HCT116 (cell line): ENCODE measurements around the gene BRIP1. TPM values are rescaled to one million over a fixed set of nuclear protein-coding genes. Genes with fewer than 3 reads are reported as not detected.

ENCODE experiments used
- ATAC-seq: fragments of 200-7000 bp; cut with Tn5 transposase; 2 replicates; pipeline ENCODE4 v1.9.1; 2020; ENCODE audit warnings: mild to moderate bottlenecking, moderate library complexity
- BruUV-seq: library from RNA; stranded (reverse); fragments of 400-500 nt; replicated peaks from 2 replicates; lab custom pipeline; 2021; lab: Mats Ljungman, UMichigan
- CTCF ChIA-PET: fragments of 300-600 bp; sonication (Branson Sonifier 250); formaldehyde crosslinking; loops from one replicate; lab custom pipeline; 2021; ENCODE audit warnings: antibody characterized with exemption; lab: Charles Lee
- POLR2A ChIA-PET: fragments of 300-600, 350-600 bp; sonication (Branson Sonifier 250); formaldehyde crosslinking; loops from one replicate; lab custom pipeline; 2021; ENCODE audit warnings: antibody characterized with exemption; lab: Charles Lee
- RAD21 ChIA-PET, 2 experiments: fragments of 300-600 bp; sonication (Branson Sonifier 250); formaldehyde crosslinking; loops; one replicate each; lab custom pipeline; 2023; ENCODE audit warnings: low total read pairs in 2 of 2; ENCODE audit not compliant: uncharacterized antibody in 2 of 2, unreplicated experiment in 2 of 2, low non-redundant PET in 1 of 2; lab: Charles Lee
- DNase-seq: peaks from one replicate; pipeline ENCODE4 v3.0.0-alpha.2; 2010; ENCODE audit warnings: low read depth, low spot score
- H2AFZ ChIP-seq: fragments of 200-600 bp; shearing (Covaris generic), sonication (generic); 2 replicates; pipeline ENCODE4 v1.6.1; 2017; ENCODE audit warnings: low read depth, mixed run types, mixed read lengths, antibody characterized with exemption, low read length; ENCODE audit not compliant: poor library complexity, severe bottlenecking
- H3K27ac ChIP-seq: 2 replicates; pipeline ENCODE4 v1.5.1; 2012; ENCODE audit warnings: low read depth, low read length
- H3K27me3 ChIP-seq: fragments of 200-600 bp; sonication (generic); 2 replicates; pipeline ENCODE4 v1.6.1; 2016; ENCODE audit warnings: mixed run types, low read length, mixed read lengths; ENCODE audit not compliant: insufficient read depth
- H3K36me3 ChIP-seq, 2 experiments: fragments of 200-500 bp in 1 of 2; fragments of 200-600 bp in 1 of 2; sonication (Bioruptor generic) in 1 of 2; sonication (generic) in 1 of 2; 2 replicates each; pipeline versions ENCODE4 v1.5.1 to v1.6.1; 2014 to 2016; ENCODE audit warnings: low read length in 2 of 2, inconsistent platforms in 1 of 2, mixed read lengths in 1 of 2, mixed run types in 1 of 2; ENCODE audit not compliant: insufficient read depth in 2 of 2, control insufficient read depth in 1 of 2
- H3K4me1 ChIP-seq, 2 experiments: fragments of 200-600 bp in 1 of 2; sonication (generic) in 1 of 2; 2 replicates each; pipeline versions ENCODE4 v1.5.1 to v1.6.1; 2012 to 2017; ENCODE audit warnings: low read length in 2 of 2, inconsistent platforms in 1 of 2, mild to moderate bottlenecking in 1 of 2, mixed read lengths in 1 of 2, mixed run types in 1 of 2, moderate library complexity in 1 of 2; ENCODE audit not compliant: insufficient read depth in 2 of 2, control insufficient read depth in 1 of 2
- H3K4me2 ChIP-seq: fragments of 200-600 bp; sonication (generic); 2 replicates; pipeline ENCODE4 v1.6.1; 2017; ENCODE audit warnings: mixed run types, low read length, mixed read lengths
- H3K4me3 ChIP-seq, 2 experiments: fragments of 200-600 bp in 1 of 2; sonication (generic) in 1 of 2; replicated peaks in 1 of 2; 2 replicates each; pipeline ENCODE4 v1.5.1; 2011 to 2016; ENCODE audit warnings: low read length in 2 of 2, control low read depth in 1 of 2, low read depth in 1 of 2, mild to moderate bottlenecking in 1 of 2, mixed read lengths in 1 of 2, mixed run types in 1 of 2
- H3K79me2 ChIP-seq: fragments of 200-600 bp; sonication (generic); 2 replicates; pipeline ENCODE4 v1.6.1; 2017; ENCODE audit warnings: mild to moderate bottlenecking, mixed run types, low read length, moderate library complexity, mixed read lengths; ENCODE audit not compliant: insufficient read depth
- H3K9ac ChIP-seq: fragments of 200-600 bp; sonication (generic); 2 replicates; pipeline ENCODE4 v1.6.1; 2016; ENCODE audit warnings: low read length, mixed read lengths
- H3K9me2 ChIP-seq: fragments of 200-600 bp; sonication (generic), shearing (Covaris generic); 2 replicates; pipeline ENCODE4 v1.6.1; 2017; ENCODE audit warnings: mixed run types, mild to moderate bottlenecking, moderate library complexity; ENCODE audit not compliant: insufficient read depth
- H3K9me3 ChIP-seq, 2 experiments: fragments of 200-500 bp in 1 of 2; fragments of 200-600 bp in 1 of 2; sonication (Bioruptor generic) in 1 of 2; sonication (generic) in 1 of 2; 2 replicates each; pipeline ENCODE4 v1.6.1; 2014 to 2017; ENCODE audit warnings: low read length in 2 of 2, mixed read lengths in 2 of 2, inconsistent platforms in 1 of 2, low read depth in 1 of 2, mild to moderate bottlenecking in 1 of 2, mixed run types in 1 of 2, moderate library complexity in 1 of 2; ENCODE audit not compliant: control insufficient read depth in 1 of 2, insufficient read depth in 1 of 2
- H4K20me1 ChIP-seq: fragments of 200-600 bp; sonication (generic), shearing (Covaris generic); 2 replicates; pipeline ENCODE4 v1.6.1; 2017; ENCODE audit warnings: mixed run types, mild to moderate bottlenecking, moderate library complexity; ENCODE audit not compliant: insufficient read depth
- CBX3 ChIP-seq: IDR thresholded peaks from 2 replicates; pipeline ENCODE4 v1.6.1; 2012; ENCODE audit warnings: low read depth
- EGR1 ChIP-seq: IDR thresholded peaks from 2 replicates; pipeline ENCODE4 v1.6.1; 2012; ENCODE audit warnings: low read depth
- ELF1 ChIP-seq: IDR thresholded peaks from 2 replicates; pipeline ENCODE4 v1.6.1; 2012; ENCODE audit warnings: low read depth, borderline replicate concordance
- EZH2phosphoT487 ChIP-seq: fragments of 200-600 bp; IDR thresholded peaks from 2 replicates; pipeline ENCODE4 v1.6.1; 2018; ENCODE audit warnings: antibody characterized with exemption, borderline replicate concordance
- FOSL1 ChIP-seq: IDR thresholded peaks from 2 replicates; pipeline ENCODE4 v1.6.1; 2012; ENCODE audit warnings: low read depth
- JUND ChIP-seq: IDR thresholded peaks from 2 replicates; pipeline ENCODE4 v1.6.1; 2012
- POLR2A ChIP-seq: IDR thresholded peaks from 2 replicates; pipeline ENCODE4 v1.7.0; 2011; ENCODE audit warnings: borderline replicate concordance; ENCODE audit not compliant: insufficient read depth, insufficient read length; ENCODE audit errors: extremely low read depth
- SP1 ChIP-seq: IDR thresholded peaks from 2 replicates; pipeline ENCODE4 v1.6.1; 2012; ENCODE audit warnings: low read depth
- ZFX ChIP-seq: fragments of 450-650 bp; IDR thresholded peaks from 2 replicates; pipeline ENCODE4 v1.6.1; 2017
- ZNF274 ChIP-seq: fragments of 200-500 bp; sonication (Bioruptor generic); IDR thresholded peaks from 2 replicates; pipeline ENCODE4 v1.6.1; 2014; ENCODE audit warnings: mild to moderate bottlenecking, low read depth, low read length, inconsistent platforms
- intact Hi-C: fragments of 100-400 bp; cut with micrococcal nuclease; formaldehyde crosslinking; loops from 2 replicates; pipeline ENCODE4 v1.10.0; 2022
- total RNA-seq: library from RNA; stranded (reverse); gene quantifications from one replicate; pipeline ENCODE4 v1.2.1, GENCODE V29; 2021; ENCODE audit not compliant: unreplicated experiment
- TF ChIP-seq, protein P1 (sequence below), 3 experiments: fragments of 200-600 bp in 1 of 3; sonication (generic) in 1 of 3; IDR thresholded peaks in 2 of 3; conservative IDR thresholded peaks in 1 of 3; 2 replicates each; pipeline ENCODE4 v1.5.1; 2012 to 2017; ENCODE audit warnings: low read depth in 2 of 3, low read length in 2 of 3, antibody characterized with exemption in 1 of 3, borderline replicate concordance in 1 of 3, control low read depth in 1 of 3, mild to moderate bottlenecking in 1 of 3, mixed read lengths in 1 of 3, mixed run types in 1 of 3, moderate library complexity in 1 of 3; ENCODE audit not compliant: insufficient read depth in 1 of 3
- TF ChIP-seq, protein P2 (sequence below): IDR thresholded peaks from 2 replicates; pipeline ENCODE4 v1.6.1; 2012
- TF ChIP-seq, protein P3 (sequence below): IDR thresholded peaks from 2 replicates; pipeline ENCODE4 v1.6.1; 2012
- TF ChIP-seq, protein P4 (sequence below): IDR thresholded peaks from 2 replicates; pipeline ENCODE4 v1.6.1; 2012; ENCODE audit warnings: low read depth

Gene BRIP1
- total RNA-seq, 1 experiment from 2014 or later: 22.2 TPM

DNA sequence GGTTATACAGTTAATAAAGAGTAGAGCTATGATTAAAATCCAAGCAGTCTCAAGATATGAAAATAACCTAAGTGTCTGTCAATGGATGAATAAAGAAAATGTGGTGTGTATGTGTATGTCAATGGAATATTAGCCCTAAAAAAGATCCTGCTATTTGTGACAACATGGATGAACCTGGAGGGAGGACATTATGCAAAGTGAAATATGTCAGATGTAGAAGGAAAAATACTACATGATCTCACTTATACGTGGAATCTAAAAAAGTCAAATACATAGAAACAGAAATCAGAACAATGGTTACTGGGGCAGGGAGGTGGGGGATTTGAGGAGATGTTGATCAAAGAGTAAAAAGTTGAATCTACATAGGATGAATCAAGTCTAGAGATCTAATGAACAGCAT, 20.4 kb downstream of the BRIP1 start:
- BruUV-seq: no TSS peak
- no peaks in the 10 kb centered on the region for H4K20me1 ChIP-seq
- CTCF ChIA-PET: interaction anchor here (1.1 to 2.2 kb wide), 2 partner anchors 267 to 426 kb away, joined by 3 to 7 read pairs; no protein-coding TSS in a partner anchor
- RAD21 ChIA-PET: no interaction called here
- POLR2A ChIA-PET: no interaction called here
- no peak for ATAC-seq
- H2AFZ ChIP-seq: no peak overlapping the region
- H3K79me2 ChIP-seq: peaks cover 5% of the 10 kb centered on the region; the same call in 1 of the 2 replicates
- no peak overlapping the region for H3K9ac ChIP-seq
- H3K27ac ChIP-seq: no peak overlapping the region
- intact Hi-C loops: no loop called here
- peaks cover 13 to 34% of the 10 kb centered on the region in 2 experiments; a peak in 3 of 4 replicates for H3K36me3 ChIP-seq
- no peak overlapping the region for H3K4me2 ChIP-seq
- H3K27me3 ChIP-seq: no peaks in the 10 kb centered on the region
- no peak overlapping the region for H3K4me3 ChIP-seq
- H3K9me2 ChIP-seq: no peaks in the 10 kb centered on the region
- TF ChIP-seq POLR2A (no peak), EGR1 (no peak), FOSL1 (no peak), EZH2phosphoT487 (no peak)
- TF ChIP-seq, protein P1, sequence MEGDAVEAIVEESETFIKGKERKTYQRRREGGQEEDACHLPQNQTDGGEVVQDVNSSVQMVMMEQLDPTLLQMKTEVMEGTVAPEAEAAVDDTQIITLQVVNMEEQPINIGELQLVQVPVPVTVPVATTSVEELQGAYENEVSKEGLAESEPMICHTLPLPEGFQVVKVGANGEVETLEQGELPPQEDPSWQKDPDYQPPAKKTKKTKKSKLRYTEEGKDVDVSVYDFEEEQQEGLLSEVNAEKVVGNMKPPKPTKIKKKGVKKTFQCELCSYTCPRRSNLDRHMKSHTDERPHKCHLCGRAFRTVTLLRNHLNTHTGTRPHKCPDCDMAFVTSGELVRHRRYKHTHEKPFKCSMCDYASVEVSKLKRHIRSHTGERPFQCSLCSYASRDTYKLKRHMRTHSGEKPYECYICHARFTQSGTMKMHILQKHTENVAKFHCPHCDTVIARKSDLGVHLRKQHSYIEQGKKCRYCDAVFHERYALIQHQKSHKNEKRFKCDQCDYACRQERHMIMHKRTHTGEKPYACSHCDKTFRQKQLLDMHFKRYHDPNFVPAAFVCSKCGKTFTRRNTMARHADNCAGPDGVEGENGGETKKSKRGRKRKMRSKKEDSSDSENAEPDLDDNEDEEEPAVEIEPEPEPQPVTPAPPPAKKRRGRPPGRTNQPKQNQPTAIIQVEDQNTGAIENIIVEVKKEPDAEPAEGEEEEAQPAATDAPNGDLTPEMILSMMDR (IDR thresholded peaks at IDR 0.05 in 2 of 3, conservative IDR thresholded peaks at IDR 0.05 in 1 of 3; ENCODE audit: borderline replicate concordance in 1 of 3, insufficient read depth in 1 of 3, low read depth in 2 of 3, low read length in 2 of 3): no peak
- TF ChIP-seq, protein P2, sequence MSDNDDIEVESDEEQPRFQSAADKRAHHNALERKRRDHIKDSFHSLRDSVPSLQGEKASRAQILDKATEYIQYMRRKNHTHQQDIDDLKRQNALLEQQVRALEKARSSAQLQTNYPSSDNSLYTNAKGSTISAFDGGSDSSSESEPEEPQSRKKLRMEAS: no peak
- no peak for DNase-seq
- H3K4me1 ChIP-seq: no peaks in the 10 kb centered on the region
- no peaks in the 10 kb centered on the region for H3K9me3 ChIP-seq

DNA sequence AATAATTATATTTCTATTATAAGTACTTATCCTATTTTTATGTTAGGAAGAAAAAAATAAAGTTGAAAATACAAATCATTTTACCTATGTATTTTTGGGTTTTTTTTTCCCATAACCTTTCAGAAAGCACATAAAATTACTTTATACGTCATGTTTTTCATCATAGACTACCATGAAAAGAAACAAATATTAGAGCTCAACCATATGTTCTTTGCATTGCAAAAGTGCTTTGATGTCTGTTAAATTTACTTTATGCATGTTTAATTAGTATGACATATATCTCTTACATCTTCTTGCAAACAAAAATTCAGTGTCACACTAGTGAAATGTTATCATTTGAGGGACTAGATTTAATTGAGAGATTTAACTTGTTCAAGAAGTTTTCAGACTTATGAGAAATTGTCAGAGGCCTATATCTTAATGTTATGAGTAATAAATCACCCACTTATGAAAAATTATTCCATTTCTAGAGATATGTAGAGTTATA, 24.0 kb downstream of the BRIP1 start:
- ATAC-seq: no peak
- no peaks in the 10 kb centered on the region for H3K9me3 ChIP-seq
- no TSS peak for BruUV-seq
- CTCF ChIA-PET: interaction anchor here (2.2 to 2.4 kb wide), 2 partner anchors 203 to 270 kb away, joined by 10 to 12 read pairs; no protein-coding TSS in a partner anchor
- H3K79me2 ChIP-seq: peaks cover 5% of the 10 kb centered on the region
- intact Hi-C loops: loop anchor here (5.0 to 10.0 kb wide), 4 partner anchors 287 to 1115 kb away; no protein-coding TSS in a partner anchor
- POLR2A ChIA-PET: no interaction called here
- RAD21 ChIA-PET: no interaction called here
- H3K4me3 ChIP-seq: no peak overlapping the region
- H3K4me1 ChIP-seq: peaks cover 5% of the 10 kb centered on the region in 2 experiments
- no peak for DNase-seq
- no peak overlapping the region for H3K4me2 ChIP-seq
- no peak overlapping the region for H3K9ac ChIP-seq
- no peak overlapping the region for H3K27ac ChIP-seq
- no peaks in the 10 kb centered on the region for H3K27me3 ChIP-seq
- peaks cover 6 to 16% of the 10 kb centered on the region in 2 experiments; a peak in 1 of 4 replicates for H3K36me3 ChIP-seq
- H3K9me2 ChIP-seq: no peaks in the 10 kb centered on the region
- no peaks in the 10 kb centered on the region for H4K20me1 ChIP-seq
- no peak overlapping the region for H2AFZ ChIP-seq
- no peak for TF ChIP-seq CBX3
- TF ChIP-seq EZH2phosphoT487: no peak
- no peak for TF ChIP-seq JUND
- no peak for TF ChIP-seq ZFX
- TF ChIP-seq, protein P2: no peak
- no peak for TF ChIP-seq POLR2A
- TF ChIP-seq ZNF274: no peak
- TF ChIP-seq, protein P3, sequence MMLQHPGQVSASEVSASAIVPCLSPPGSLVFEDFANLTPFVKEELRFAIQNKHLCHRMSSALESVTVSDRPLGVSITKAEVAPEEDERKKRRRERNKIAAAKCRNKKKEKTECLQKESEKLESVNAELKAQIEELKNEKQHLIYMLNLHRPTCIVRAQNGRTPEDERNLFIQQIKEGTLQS: no peak
- TF ChIP-seq, protein P4, sequence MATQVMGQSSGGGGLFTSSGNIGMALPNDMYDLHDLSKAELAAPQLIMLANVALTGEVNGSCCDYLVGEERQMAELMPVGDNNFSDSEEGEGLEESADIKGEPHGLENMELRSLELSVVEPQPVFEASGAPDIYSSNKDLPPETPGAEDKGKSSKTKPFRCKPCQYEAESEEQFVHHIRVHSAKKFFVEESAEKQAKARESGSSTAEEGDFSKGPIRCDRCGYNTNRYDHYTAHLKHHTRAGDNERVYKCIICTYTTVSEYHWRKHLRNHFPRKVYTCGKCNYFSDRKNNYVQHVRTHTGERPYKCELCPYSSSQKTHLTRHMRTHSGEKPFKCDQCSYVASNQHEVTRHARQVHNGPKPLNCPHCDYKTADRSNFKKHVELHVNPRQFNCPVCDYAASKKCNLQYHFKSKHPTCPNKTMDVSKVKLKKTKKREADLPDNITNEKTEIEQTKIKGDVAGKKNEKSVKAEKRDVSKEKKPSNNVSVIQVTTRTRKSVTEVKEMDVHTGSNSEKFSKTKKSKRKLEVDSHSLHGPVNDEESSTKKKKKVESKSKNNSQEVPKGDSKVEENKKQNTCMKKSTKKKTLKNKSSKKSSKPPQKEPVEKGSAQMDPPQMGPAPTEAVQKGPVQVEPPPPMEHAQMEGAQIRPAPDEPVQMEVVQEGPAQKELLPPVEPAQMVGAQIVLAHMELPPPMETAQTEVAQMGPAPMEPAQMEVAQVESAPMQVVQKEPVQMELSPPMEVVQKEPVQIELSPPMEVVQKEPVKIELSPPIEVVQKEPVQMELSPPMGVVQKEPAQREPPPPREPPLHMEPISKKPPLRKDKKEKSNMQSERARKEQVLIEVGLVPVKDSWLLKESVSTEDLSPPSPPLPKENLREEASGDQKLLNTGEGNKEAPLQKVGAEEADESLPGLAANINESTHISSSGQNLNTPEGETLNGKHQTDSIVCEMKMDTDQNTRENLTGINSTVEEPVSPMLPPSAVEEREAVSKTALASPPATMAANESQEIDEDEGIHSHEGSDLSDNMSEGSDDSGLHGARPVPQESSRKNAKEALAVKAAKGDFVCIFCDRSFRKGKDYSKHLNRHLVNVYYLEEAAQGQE: no peak
- no peak for TF ChIP-seq SP1
- TF ChIP-seq ELF1: no peak
